Breast epithelium (tissue), 4 donors: ENCODE results near the gene HNRNPD. TPM values are rescaled to one million over a fixed set of nuclear protein-coding genes. Genes with fewer than 3 reads are reported as not detected.
A peak's percentile ranks its signal among the peaks of the same experiment; 100 is the strongest.

Source experiments
- DNase-seq, 2 donors: peaks; one replicate each; pipeline ENCODE4 v3.0.0-alpha.2; 2019; ENCODE audit warnings: low spot score in 2 of 2
- H3K27ac ChIP-seq, 2 donors: fragments of 200-600 bp; sonication (generic) in 1 of 2; one replicate each; pipeline ENCODE4 v1.5.1; 2016 to 2019; ENCODE audit warnings: mild to moderate bottlenecking in 1 of 2
- H3K27me3 ChIP-seq, 2 donors: fragments of 200-600 bp; sonication (generic) in 1 of 2; one replicate each; pipeline versions ENCODE4 v1.5.1 to v1.6.0; 2017 to 2019; ENCODE audit warnings: control low read depth in 1 of 2, mild to moderate bottlenecking in 1 of 2
- H3K36me3 ChIP-seq: fragments of 200-600 bp; one replicate; pipeline ENCODE4 v1.5.1; 2019
- H3K4me1 ChIP-seq, 2 donors: fragments of 200-600 bp; sonication (generic); one replicate each; pipeline ENCODE4 v1.5.1; 2016 to 2019; ENCODE audit warnings: control low read depth in 1 of 2
- H3K4me3 ChIP-seq, 3 donors: fragments of 200-600 bp; sonication (generic); 1 replicate in 2 of 3; 2 replicates in 1 of 3; pipeline ENCODE4 v1.5.1; 2016 to 2019; ENCODE audit warnings: mild to moderate bottlenecking in 3 of 3, moderate library complexity in 2 of 3
- H3K9me3 ChIP-seq, 2 donors: fragments of 200-600 bp; sonication (generic) in 1 of 2; one replicate each; pipeline ENCODE4 v1.5.1; 2016 to 2019; ENCODE audit warnings: control low read depth in 1 of 2
- POLR2A ChIP-seq: fragments of 450-650 bp; IDR thresholded peaks from one replicate; pipeline ENCODE4 v1.6.1; 2016; ENCODE audit warnings: antibody characterized with exemption, mild to moderate bottlenecking, moderate library complexity
- POLR2AphosphoS5 ChIP-seq, 3 donors: sonication (generic); formaldehyde crosslinking; IDR thresholded peaks; one replicate each; pipeline ENCODE4 v1.6.1; 2017; ENCODE audit warnings: antibody characterized with exemption in 3 of 3
- intact Hi-C: fragments of 100-400 bp; cut with DNase I; formaldehyde crosslinking; loops from one replicate; pipeline ENCODE4 v1.15.1; 2023; ENCODE audit warnings: low total_unique reads
- total RNA-seq, 3 donors: library from RNA; depleted of rRNA; stranded (reverse); fragments of >200 nt; gene quantifications; one replicate each; pipeline ENCODE4 v1.1.0, GENCODE V29; 2016
- TF ChIP-seq, protein P1 (sequence below), 3 donors: fragments of 450-650 bp; IDR thresholded peaks; one replicate each; pipeline ENCODE4 v1.5.1; 2016 to 2017; ENCODE audit warnings: antibody characterized with exemption in 3 of 3, mild to moderate bottlenecking in 3 of 3, moderate library complexity in 3 of 3

Gene HNRNPD
- total RNA-seq, 3 donors from 2014 or later = 85.1 to 130 (median 122) TPM

DNA sequence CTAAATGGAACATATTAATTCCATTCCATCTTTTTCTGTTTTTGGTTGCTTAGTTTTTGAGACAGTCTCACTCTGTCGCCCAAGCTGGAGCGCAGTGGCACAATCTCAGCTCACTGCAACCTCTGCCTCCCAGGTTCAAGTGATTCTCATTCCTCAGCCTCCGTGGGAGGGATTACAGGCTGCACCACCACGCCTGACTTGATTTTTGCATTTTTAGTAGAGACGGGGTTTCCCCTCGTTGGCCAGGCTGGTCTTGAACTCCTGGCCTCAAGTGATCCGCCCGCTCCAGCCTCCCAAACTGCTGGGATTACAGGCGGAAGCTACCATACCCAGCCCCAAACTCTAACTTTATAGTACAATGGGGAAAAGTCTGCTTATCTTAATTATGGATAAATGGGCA lies 11.2 kb downstream of the HNRNPD start:
- H3K27me3 ChIP-seq = no peaks in the 10 kb centered on the region
- no peaks in the 10 kb centered on the region for H3K9me3 ChIP-seq
- no peak overlapping the region for H3K4me3 ChIP-seq
- TF ChIP-seq, protein P1, sequence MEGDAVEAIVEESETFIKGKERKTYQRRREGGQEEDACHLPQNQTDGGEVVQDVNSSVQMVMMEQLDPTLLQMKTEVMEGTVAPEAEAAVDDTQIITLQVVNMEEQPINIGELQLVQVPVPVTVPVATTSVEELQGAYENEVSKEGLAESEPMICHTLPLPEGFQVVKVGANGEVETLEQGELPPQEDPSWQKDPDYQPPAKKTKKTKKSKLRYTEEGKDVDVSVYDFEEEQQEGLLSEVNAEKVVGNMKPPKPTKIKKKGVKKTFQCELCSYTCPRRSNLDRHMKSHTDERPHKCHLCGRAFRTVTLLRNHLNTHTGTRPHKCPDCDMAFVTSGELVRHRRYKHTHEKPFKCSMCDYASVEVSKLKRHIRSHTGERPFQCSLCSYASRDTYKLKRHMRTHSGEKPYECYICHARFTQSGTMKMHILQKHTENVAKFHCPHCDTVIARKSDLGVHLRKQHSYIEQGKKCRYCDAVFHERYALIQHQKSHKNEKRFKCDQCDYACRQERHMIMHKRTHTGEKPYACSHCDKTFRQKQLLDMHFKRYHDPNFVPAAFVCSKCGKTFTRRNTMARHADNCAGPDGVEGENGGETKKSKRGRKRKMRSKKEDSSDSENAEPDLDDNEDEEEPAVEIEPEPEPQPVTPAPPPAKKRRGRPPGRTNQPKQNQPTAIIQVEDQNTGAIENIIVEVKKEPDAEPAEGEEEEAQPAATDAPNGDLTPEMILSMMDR (IDR thresholded peaks at IDR 0.05) = no peak
- no peak for TF ChIP-seq POLR2AphosphoS5 (IDR thresholded peaks at IDR 0.05)
- TF ChIP-seq POLR2A = no peak
- H3K27ac ChIP-seq = no peak overlapping the region
- intact Hi-C loops = no loop called here
- H3K4me1 ChIP-seq = peaks cover 0 to 15% of the 10 kb centered on the region in 2 donors
- DNase-seq = no peak
- no peaks in the 10 kb centered on the region for H3K36me3 ChIP-seq

DNA sequence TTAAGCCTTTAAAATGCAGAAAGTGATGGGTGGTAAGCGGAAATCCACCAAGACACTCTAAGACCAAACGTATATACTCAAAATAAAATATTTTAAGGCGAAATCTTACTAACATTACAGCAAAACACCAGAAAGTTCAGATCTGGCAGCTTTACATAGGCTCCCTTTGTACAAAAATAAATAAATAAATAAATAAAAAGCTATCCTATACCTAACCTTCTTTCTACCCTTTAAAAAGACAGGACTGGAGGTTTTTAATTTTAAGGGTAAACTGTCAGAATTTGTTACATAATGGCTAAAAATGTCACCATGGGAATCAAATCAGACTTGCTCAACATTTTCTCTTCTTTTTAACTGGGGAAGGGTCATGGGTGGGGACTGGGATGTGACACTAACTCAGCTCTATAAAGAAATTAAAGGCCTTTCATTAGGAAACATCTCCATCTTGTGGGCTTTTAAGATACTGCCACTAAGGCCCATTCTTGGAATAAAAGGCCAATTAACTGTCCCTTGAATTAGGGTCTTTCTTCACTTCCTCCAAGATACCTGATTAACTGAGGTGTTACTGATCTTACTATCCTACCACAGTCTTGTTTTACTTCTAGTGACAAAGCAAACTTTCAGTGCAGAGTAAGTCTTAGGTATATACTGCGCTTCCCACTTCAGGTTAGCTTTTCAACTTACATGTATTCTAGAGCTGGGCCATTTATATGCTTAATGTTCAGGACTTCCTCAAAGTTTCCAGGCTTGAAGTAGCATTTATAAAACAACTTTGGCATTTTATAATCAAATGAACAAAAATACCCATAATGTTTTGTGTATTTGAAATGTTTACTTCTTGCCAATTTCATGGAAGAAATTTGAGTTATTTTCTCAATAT lies 13.3 kb downstream of the HNRNPD start:
- Histone ChIP-seq H3K4me3 (no peak overlapping the region), H3K9me3 (no peaks in the 10 kb centered on the region), H3K27ac (no peak overlapping the region), H3K27me3 (no peaks in the 10 kb centered on the region), H3K36me3 (no peaks in the 10 kb centered on the region), H3K4me1 (peaks cover 0 to 10% of the 10 kb centered on the region in 2 donors)
- intact Hi-C loops = no loop called here
- DNase-seq = no peak
- TF ChIP-seq POLR2AphosphoS5 (IDR thresholded peaks at IDR 0.05) = no peak
- TF ChIP-seq, protein P1 (IDR thresholded peaks at IDR 0.05) = peak in 2 of 3 donors; percentile 39 to 50

DNA sequence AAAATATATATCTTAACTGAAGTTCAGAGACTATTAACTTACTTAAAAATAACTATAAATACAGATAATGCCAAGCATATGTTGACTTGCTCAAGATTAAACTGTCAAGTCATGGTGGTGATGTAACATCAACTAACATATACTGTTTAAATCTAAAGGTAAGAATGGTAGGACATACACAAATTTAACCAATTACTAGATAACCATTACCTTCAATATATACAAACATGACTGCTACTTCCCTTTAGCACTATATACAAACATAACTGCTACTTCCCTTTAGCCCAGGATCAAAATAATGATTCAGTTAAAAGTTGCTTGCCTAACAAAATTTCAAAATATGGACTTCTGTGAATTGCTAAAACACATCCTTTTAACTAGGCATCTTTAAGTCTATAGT lies 14.9 kb downstream of the HNRNPD start:
- H3K4me1 ChIP-seq = peaks cover 0 to 10% of the 10 kb centered on the region in 2 donors
- H3K36me3 ChIP-seq = no peaks in the 10 kb centered on the region
- H3K27me3 ChIP-seq = no peaks in the 10 kb centered on the region
- H3K27ac ChIP-seq = no peak overlapping the region
- DNase-seq = no peak
- no peak for TF ChIP-seq POLR2AphosphoS5 (IDR thresholded peaks at IDR 0.05)
- no peak for TF ChIP-seq POLR2A
- TF ChIP-seq, protein P1 (IDR thresholded peaks at IDR 0.05) = no peak
- intact Hi-C loops = no loop called here
- H3K9me3 ChIP-seq = no peaks in the 10 kb centered on the region
- no peak overlapping the region for H3K4me3 ChIP-seq

DNA sequence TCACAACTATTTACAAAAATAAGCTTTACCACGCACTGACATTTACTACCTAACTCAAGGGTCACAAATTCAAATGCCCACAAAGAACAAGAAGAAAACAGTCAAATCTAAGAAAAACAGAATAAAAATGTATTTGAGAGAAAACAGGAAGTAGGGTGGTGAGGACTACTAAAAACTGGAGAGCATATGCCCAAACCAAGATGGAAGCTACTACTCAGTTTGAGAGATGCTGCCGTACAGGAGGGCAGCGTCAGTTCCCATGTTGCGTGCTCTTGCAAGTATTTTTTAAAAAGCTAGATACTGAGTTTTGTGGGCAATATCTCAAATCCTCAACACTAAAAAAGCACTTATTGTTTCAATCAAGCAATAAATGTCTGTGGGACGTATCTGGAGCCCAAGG lies 16.2 kb downstream of the HNRNPD start:
- no peaks in the 10 kb centered on the region for H3K27me3 ChIP-seq
- intact Hi-C loops = no loop called here
- H3K4me3 ChIP-seq = no peak overlapping the region
- TF ChIP-seq, protein P1 (IDR thresholded peaks at IDR 0.05) = no peak
- TF ChIP-seq POLR2A (no peak), POLR2AphosphoS5 (IDR thresholded peaks at IDR 0.05) (no peak)
- peaks cover 0 to 10% of the 10 kb centered on the region in 2 donors for H3K4me1 ChIP-seq
- H3K36me3 ChIP-seq = no peaks in the 10 kb centered on the region
- H3K9me3 ChIP-seq = no peaks in the 10 kb centered on the region
- DNase-seq = no peak
- no peak overlapping the region for H3K27ac ChIP-seq

DNA sequence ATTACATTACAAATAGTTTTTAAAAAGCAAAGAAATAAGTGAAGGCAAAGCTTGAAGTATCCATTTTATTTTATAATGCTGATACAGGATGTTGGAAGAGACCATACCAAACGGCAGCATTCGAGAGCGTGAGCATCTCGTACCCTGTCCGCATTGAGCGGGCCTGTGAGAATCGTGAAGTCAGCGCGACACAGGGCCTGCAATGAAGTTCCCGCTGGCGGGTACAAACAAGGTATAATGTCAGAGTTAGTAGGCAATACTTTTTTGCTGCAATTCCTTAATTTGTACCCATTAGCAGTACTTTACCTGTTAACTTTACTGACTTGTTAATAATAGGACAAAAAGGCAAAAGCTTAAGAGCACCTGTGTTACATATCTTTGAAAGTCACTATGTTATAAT lies 19.0 kb downstream of the HNRNPD start:
- H3K4me1 ChIP-seq = peaks cover 0 to 4% of the 10 kb centered on the region in 2 donors
- H3K4me3 ChIP-seq = no peak overlapping the region
- intact Hi-C loops = no loop called here
- no peak for TF ChIP-seq POLR2A
- TF ChIP-seq, protein P1 (IDR thresholded peaks at IDR 0.05) = no peak
- no peak for TF ChIP-seq POLR2AphosphoS5 (IDR thresholded peaks at IDR 0.05)
- H3K9me3 ChIP-seq = no peaks in the 10 kb centered on the region
- H3K27me3 ChIP-seq = no peaks in the 10 kb centered on the region
- H3K36me3 ChIP-seq = no peaks in the 10 kb centered on the region
- no peak overlapping the region for H3K27ac ChIP-seq
- DNase-seq = no peak
